Neural crest cell (in vitro differentiated cells): ENCODE results near the gene SCIN. TPM values are rescaled to one million over a fixed set of nuclear protein-coding genes. Genes with fewer than 3 reads are reported as not detected.
"Not testable (repeated sequence)": the region's sequence is repeated elsewhere in the genome, so short reads cannot be mapped to it uniquely, and the experiment has no call there.

Experiments used
- DNase-seq: peaks from one replicate; pipeline ENCODE4 v3.0.0; 2021; ENCODE audit warnings: low read depth, mixed read lengths, low spot score
- H3K27ac Mint-ChIP-seq: one replicate; pipeline ENCODE4 v1.8.0; 2021; ENCODE audit warnings: mild to moderate bottlenecking, mixed read lengths; ENCODE audit not compliant: unreplicated experiment
- H3K27me3 Mint-ChIP-seq: 2 replicates; pipeline ENCODE4 v1.8.0; 2021; ENCODE audit warnings: low read depth, mild to moderate bottlenecking, mixed read lengths
- H3K36me3 Mint-ChIP-seq: 2 replicates; pipeline ENCODE4 v1.8.0; 2021; ENCODE audit warnings: low read depth, mild to moderate bottlenecking, mixed read lengths
- H3K4me1 Mint-ChIP-seq: 2 replicates; pipeline ENCODE4 v1.8.0; 2021; ENCODE audit warnings: mixed read lengths
- H3K4me3 Mint-ChIP-seq: one replicate; pipeline ENCODE4 v1.8.0; 2021; ENCODE audit warnings: mild to moderate bottlenecking, mixed read lengths
- H3K9me3 Mint-ChIP-seq: 2 replicates; pipeline ENCODE4 v1.8.0; 2021; ENCODE audit warnings: mixed read lengths
- CTCF ChIP-seq: fragments of 200-600 bp; sonication (generic); conservative IDR thresholded peaks from 2 replicates; pipeline ENCODE4 v1.5.0; 2021; ENCODE audit warnings: antibody characterized with exemption, mild to moderate bottlenecking
- total RNA-seq: library from RNA; stranded (reverse); gene quantifications from 2 replicates; pipeline ENCODE4 v1.2.1, GENCODE V29; 2021

Gene SCIN
- total RNA-seq, 1 donor from 2014 or later, result not detected

GRCh38 chr7:12655161-12655560 is 84.6 kb downstream of the SCIN start:
- no peak overlapping the region for H3K4me3 Mint-ChIP-seq
- H3K4me1 Mint-ChIP-seq, result no peaks in the 10 kb centered on the region
- no peaks in the 10 kb centered on the region for H3K27me3 Mint-ChIP-seq
- TF ChIP-seq CTCF, result no peak
- no peak overlapping the region for H3K27ac Mint-ChIP-seq
- H3K9me3 Mint-ChIP-seq, result no peaks in the 10 kb centered on the region
- no peaks in the 10 kb centered on the region for H3K36me3 Mint-ChIP-seq
- DNase-seq, result no peak

GRCh38 chr7:12660423-12660822 is 89.9 kb downstream of the SCIN start:
- not testable (repeated sequence) for H3K36me3 Mint-ChIP-seq, H3K27ac Mint-ChIP-seq, H3K9me3 Mint-ChIP-seq, H3K27me3 Mint-ChIP-seq, H3K4me1 Mint-ChIP-seq, DNase-seq, H3K4me3 Mint-ChIP-seq

- DNase-seq, H3K4me3 Mint-ChIP-seq, H3K9me3 Mint-ChIP-seq, H3K27ac Mint-ChIP-seq, H3K4me1 Mint-ChIP-seq, H3K27me3 Mint-ChIP-seq, H3K36me3 Mint-ChIP-seq: not testable (repeated sequence)
Measured at GRCh38 chr7:12660986-12661385, 90.5 kb downstream of the SCIN start.

DNA sequence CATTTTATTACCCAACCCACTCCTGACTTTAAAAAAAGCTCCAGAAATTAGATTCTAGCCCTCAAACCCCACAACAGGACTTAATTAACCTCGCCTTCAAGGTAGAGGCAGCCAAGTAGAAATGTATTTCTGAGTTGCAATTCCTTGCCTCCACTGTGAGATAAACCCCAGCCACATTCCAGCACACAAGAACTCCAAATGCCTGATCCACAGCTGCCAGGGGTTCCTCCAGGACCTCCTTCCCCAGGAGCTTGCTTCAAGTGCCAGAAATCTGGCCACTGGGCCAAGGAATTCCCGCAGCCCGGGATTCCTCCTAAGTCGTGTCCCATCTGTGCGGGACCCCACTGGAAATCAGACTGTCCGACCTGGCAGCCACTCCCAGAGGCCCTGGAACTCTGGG is 91.1 kb downstream of the SCIN start:
- DNase-seq, result no peak
- H3K36me3 Mint-ChIP-seq, result no peaks in the 10 kb centered on the region
- H3K27me3 Mint-ChIP-seq, result no peaks in the 10 kb centered on the region
- no peak overlapping the region for H3K4me3 Mint-ChIP-seq
- TF ChIP-seq CTCF, result no peak
- no peak overlapping the region for H3K27ac Mint-ChIP-seq
- no peaks in the 10 kb centered on the region for H3K4me1 Mint-ChIP-seq
- no peaks in the 10 kb centered on the region for H3K9me3 Mint-ChIP-seq

DNA sequence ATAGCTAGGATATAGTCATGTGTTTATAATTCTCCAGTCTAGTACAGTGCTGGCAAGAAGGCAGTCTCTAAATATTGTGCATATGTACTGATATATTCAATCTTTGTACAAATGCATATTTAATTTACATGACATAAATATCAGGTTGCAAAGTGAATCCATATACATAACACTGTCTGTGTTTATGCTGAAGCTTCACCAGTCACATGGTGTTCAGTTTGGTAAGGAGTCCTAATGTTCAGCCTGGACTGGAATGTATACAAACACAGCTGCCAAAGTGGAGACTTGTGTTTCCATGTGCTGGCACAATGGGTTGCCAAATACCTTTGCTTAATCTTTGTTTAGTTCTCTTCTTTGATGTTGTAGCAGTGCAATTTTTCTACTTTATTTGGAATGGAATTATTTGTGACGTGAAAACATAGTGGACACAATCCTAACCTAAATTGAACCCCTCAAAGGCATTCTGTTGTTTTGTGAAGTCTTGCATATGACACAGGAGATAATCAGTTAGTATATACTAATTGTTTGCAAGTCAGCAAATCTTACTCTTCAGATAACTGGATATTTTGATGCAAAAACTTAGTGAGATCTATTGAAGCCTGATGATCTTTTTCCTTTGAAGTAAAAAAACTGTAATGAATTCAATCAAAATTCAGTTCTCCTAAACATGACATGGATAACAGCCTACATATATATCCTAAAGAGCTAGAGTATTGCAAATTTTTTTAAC is 99.6 kb downstream of the SCIN start:
- DNase-seq, result no peak
- Mint-ChIP-seq H3K36me3 (no peaks in the 10 kb centered on the region), H3K9me3 (no peaks in the 10 kb centered on the region), H3K27me3 (no peaks in the 10 kb centered on the region), H3K4me3 (no peak overlapping the region), H3K27ac (no peak overlapping the region), H3K4me1 (no peaks in the 10 kb centered on the region)
- no peak for TF ChIP-seq CTCF

GRCh38 chr7:12670743-12671520 is 100.4 kb downstream of the SCIN start:
- no peak overlapping the region for H3K4me3 Mint-ChIP-seq
- DNase-seq, result no peak
- no peaks in the 10 kb centered on the region for H3K4me1 Mint-ChIP-seq
- no peaks in the 10 kb centered on the region for H3K27me3 Mint-ChIP-seq
- peaks cover 2% of the 10 kb centered on the region for H3K36me3 Mint-ChIP-seq
- H3K9me3 Mint-ChIP-seq, result no peaks in the 10 kb centered on the region
- no peak for TF ChIP-seq CTCF
- H3K27ac Mint-ChIP-seq, result no peak overlapping the region

GRCh38 chr7:12673436-12673835 is 102.9 kb downstream of the SCIN start:
- H3K9me3 Mint-ChIP-seq, H3K36me3 Mint-ChIP-seq, H3K4me3 Mint-ChIP-seq, DNase-seq, H3K27me3 Mint-ChIP-seq, H3K27ac Mint-ChIP-seq, H3K4me1 Mint-ChIP-seq: not testable (repeated sequence)
